ENCODE data around the gene RPS25.

DNA sequence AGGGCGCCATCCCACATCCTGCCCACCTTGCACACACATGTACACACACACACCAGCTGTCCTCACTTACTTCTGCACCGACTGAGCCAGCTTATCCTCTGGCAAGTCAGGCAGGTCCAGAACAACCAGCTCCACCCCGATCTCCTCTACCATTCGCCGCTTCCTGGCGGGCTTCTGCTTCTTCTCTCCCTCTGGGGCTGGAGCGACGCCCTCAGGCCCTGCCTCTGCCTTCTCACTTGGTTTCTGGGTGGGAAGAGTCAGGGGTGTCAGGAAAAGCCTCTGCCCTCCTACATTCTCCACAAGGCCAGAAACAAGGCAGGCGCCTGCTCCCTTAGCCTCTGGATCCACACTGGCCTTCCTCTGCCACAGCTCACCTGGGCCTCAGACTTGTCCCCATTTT, 30.5 kb upstream of the RPS25 start:
- TF ChIP-seq, protein P1, sequence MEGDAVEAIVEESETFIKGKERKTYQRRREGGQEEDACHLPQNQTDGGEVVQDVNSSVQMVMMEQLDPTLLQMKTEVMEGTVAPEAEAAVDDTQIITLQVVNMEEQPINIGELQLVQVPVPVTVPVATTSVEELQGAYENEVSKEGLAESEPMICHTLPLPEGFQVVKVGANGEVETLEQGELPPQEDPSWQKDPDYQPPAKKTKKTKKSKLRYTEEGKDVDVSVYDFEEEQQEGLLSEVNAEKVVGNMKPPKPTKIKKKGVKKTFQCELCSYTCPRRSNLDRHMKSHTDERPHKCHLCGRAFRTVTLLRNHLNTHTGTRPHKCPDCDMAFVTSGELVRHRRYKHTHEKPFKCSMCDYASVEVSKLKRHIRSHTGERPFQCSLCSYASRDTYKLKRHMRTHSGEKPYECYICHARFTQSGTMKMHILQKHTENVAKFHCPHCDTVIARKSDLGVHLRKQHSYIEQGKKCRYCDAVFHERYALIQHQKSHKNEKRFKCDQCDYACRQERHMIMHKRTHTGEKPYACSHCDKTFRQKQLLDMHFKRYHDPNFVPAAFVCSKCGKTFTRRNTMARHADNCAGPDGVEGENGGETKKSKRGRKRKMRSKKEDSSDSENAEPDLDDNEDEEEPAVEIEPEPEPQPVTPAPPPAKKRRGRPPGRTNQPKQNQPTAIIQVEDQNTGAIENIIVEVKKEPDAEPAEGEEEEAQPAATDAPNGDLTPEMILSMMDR (conservative IDR thresholded peaks at IDR 0.05; ENCODE audit: low read depth, low read length): no peak
- TF ChIP-seq EZH2 (IDR thresholded peaks at IDR 0.05; ENCODE audit: borderline replicate concordance, low read depth, low read length, poor library complexity, severe bottlenecking): no peak

Data from A673 (cell line).